HG03196 (cell line): ENCODE measurements around the gene ALS2CL.

ENCODE experiments used
- ATAC-seq: cut with Tn5 transposase; IDR thresholded peaks from one replicate; pipeline ENCODE4 v1.9.1; 2021; ENCODE audit not compliant: unreplicated experiment

The ALS2CL gene

GRCh38 chr3:46643701-46644100, 49.8 kb downstream of the ALS2CL start:
- no peak for ATAC-seq

GRCh38 chr3:46642971-46643370, 50.5 kb downstream of the ALS2CL start:
- no peak for ATAC-seq

GRCh38 chr3:46640927-46641326, 52.6 kb downstream of the ALS2CL start:
- ATAC-seq = no peak

- no peak for ATAC-seq
These were observed 54.3 kb downstream of the ALS2CL start for GRCh38 chr3:46639221-46639620.

DNA sequence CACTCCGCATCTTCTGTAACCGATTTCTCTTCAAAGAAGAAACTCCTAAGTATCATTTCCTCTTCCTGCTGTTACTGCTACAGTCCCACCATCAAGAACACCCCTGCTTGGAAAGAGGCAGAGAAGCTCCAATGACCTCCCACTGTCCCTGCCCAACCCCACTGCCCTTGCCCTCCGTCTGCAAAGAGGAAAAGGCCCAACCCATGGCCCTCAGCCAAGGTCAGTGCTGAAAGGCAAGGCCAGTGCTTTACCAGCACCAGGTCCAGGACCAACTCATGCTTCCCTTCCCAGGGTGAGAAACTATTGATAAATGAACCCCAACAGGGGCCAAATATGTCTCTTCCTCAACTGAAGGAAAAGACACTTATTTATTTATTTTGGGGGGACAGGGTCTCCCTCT, 58.6 kb downstream of the ALS2CL start:
- ATAC-seq = no peak

- ATAC-seq = no peak
These were observed 60.7 kb downstream of the ALS2CL start for GRCh38 chr3:46632792-46633191.

- ATAC-seq = peak; percentile 88
These were observed 63.6 kb downstream of the ALS2CL start for GRCh38 chr3:46629551-46630517.

- ATAC-seq = no peak
These were observed 64.5 kb downstream of the ALS2CL start for GRCh38 chr3:46628901-46629369.

GRCh38 chr3:46627078-46627477, 66.4 kb downstream of the ALS2CL start:
- no peak for ATAC-seq

GRCh38 chr3:46626039-46626438, 67.4 kb downstream of the ALS2CL start:
- ATAC-seq = no peak

DNA sequence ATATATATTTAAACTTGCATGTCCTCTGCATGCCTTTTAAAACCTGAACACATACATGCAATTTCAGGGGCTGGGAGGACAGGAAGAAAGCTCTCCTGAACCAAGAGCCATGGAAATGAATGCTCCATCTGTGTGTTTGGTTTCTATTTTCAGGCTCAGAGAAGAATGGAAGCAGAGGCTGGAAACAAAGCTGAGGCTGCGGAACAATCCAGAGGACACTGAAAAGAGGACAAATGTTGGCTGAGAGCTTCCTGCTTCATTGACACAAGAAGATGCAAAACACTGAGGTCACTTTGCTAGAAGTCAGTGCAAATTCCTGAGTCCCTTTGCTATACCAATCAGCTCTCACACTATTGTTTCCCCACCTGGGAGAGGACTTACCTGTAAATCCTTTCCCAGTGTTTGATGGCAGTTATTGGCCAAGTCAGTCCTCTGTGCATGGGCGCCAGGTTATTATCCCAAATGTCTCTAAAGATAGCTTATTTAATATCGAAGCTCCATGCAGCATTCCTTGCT, 68.4 kb downstream of the ALS2CL start:
- ATAC-seq = no peak

- no peak for ATAC-seq
These were observed 68.9 kb downstream of the ALS2CL start for GRCh38 chr3:46624533-46624932.

DNA sequence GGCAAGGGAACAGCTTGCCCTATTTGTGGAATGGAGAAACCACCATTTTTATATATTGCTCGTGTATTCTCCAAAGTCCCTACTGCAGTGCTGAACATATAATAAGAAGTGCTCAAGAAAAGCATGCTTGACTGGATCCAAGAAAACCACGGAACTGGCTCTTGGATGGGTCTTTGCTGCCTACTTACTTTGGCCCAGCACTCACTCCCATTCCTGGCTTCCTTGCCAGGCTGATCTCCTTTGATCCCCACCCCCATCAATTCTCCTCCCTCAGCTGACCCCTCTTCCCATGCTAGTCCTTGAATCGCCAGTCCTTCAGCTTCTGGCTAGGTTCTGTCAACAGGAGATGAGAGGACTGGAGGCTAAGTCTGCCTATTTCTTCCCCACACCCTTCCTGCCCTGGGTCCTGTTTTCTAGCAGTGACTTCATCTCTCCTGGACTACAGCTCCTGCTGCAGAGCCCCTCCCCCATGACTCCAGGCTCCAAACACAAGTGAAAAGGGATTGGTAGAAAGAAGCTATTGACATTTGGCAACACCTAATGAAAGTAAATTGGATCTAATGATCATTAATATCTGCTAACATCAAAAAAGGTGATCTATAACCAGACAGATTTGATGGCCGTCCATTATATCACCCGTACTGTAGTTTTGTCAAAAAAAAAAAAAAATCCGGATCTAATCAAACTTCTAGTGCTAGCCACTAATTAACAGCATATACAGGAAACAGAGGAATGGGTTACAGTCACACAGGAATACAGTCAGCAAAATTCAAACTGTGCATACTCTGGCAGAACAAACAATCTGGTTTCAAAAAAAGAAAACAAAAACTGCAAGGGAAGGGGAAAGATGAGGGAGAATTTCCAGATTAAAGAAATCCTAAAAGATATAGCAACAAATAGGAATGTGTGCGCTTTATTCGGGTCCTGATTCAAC, 73.4 kb downstream of the ALS2CL start:
- ATAC-seq = no peak
